OCI-LY1 (cell line): ENCODE results near the gene CEP83.

Experiments used
- EZH2 ChIP-seq: fragments of 200-600 bp; sonication (generic), shearing (Covaris generic); IDR thresholded peaks from 2 replicates; pipeline ENCODE4 v1.8.0; 2017; ENCODE audit warnings: borderline replicate concordance, mixed run types, mild to moderate bottlenecking, antibody characterized with exemption, low read length, moderate library complexity, mixed read lengths
- TF ChIP-seq, protein P1 (sequence below): fragments of 200-600 bp; sonication (generic), shearing (Covaris generic); IDR thresholded peaks from 2 replicates; pipeline ENCODE4 v1.5.1; 2017; ENCODE audit warnings: mild to moderate bottlenecking, antibody characterized with exemption, low read length, moderate library complexity, mixed read lengths

DNA sequence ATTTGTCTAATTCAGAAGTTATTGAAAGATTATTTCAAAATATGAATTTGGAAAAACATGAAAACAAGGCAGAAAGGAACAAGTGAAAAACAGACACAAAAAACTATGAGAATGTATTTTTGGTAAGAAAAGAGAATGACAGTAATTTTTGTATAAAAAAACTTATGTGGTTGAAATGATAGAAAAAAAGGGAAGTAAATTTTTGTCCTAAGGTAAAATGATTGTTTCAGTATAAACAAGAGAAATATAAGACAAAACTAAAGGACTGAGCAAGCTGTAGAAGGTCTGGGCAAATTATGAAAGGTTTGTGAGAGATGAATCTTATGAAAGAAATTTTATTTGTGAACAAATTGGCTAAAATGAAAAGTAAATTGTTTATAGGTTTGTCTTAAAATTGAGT lies 44.6 kb downstream of the CEP83 start:
- TF ChIP-seq, protein P1, sequence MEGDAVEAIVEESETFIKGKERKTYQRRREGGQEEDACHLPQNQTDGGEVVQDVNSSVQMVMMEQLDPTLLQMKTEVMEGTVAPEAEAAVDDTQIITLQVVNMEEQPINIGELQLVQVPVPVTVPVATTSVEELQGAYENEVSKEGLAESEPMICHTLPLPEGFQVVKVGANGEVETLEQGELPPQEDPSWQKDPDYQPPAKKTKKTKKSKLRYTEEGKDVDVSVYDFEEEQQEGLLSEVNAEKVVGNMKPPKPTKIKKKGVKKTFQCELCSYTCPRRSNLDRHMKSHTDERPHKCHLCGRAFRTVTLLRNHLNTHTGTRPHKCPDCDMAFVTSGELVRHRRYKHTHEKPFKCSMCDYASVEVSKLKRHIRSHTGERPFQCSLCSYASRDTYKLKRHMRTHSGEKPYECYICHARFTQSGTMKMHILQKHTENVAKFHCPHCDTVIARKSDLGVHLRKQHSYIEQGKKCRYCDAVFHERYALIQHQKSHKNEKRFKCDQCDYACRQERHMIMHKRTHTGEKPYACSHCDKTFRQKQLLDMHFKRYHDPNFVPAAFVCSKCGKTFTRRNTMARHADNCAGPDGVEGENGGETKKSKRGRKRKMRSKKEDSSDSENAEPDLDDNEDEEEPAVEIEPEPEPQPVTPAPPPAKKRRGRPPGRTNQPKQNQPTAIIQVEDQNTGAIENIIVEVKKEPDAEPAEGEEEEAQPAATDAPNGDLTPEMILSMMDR = no peak
- no peak for TF ChIP-seq EZH2
